B cell (primary cell): ENCODE results near the gene CLASP1. TPM values are rescaled to one million over a fixed set of nuclear protein-coding genes. Genes with fewer than 3 reads are reported as not detected.

ENCODE experiments used
- ATAC-seq: fragments of 200-7000 bp; cut with Tn5 transposase; one replicate; pipeline ENCODE4 v1.10.0; 2021; ENCODE audit warnings: low read depth, mild to moderate bottlenecking, moderate number of reproducible peaks, moderate library complexity
- CTCF ChIA-PET: fragments of 350-600 bp; sonication (Branson Sonifier 250); formaldehyde crosslinking; loops from one replicate; lab custom pipeline; 2021; ENCODE audit warnings: antibody characterized with exemption, inconsistent platforms; lab: Charles Lee
- POLR2A ChIA-PET: fragments of 350-600 bp; sonication (Branson Sonifier 250); formaldehyde crosslinking; loops from one replicate; lab custom pipeline; 2021; ENCODE audit warnings: antibody characterized with exemption; lab: Charles Lee
- DNase-seq: peaks from one replicate; pipeline ENCODE4 v3.0.0; 2013
- H2AFZ ChIP-seq: 2 replicates; pipeline ENCODE4 v1.6.1; 2012; ENCODE audit warnings: mild to moderate bottlenecking, low read depth, low read length; ENCODE audit not compliant: insufficient read depth, poor library complexity, severe bottlenecking
- H3K27ac ChIP-seq, 2 donors: 1 replicate in 1 of 2; 2 replicates in 1 of 2; pipeline ENCODE4 v1.5.1; 2012 to 2013; ENCODE audit warnings: low read length in 2 of 2, mild to moderate bottlenecking in 2 of 2, moderate library complexity in 1 of 2
- H3K27me3 ChIP-seq, 4 experiments: fragments of 200-600 bp in 1 of 4; sonication (generic) in 1 of 4; replicated peaks in 1 of 4; 1 replicate in 2 of 4; 2 replicates in 2 of 4; pipeline versions ENCODE4 v1.6.1 to v1.7.0; 2013 to 2016; ENCODE audit warnings: low read length in 3 of 4, mild to moderate bottlenecking in 2 of 4, mixed read lengths in 1 of 4, moderate library complexity in 1 of 4; ENCODE audit not compliant: insufficient read depth in 4 of 4, control insufficient read depth in 3 of 4; ENCODE audit errors: control extremely low read depth in 1 of 4
- H3K36me3 ChIP-seq, 2 experiments: replicated peaks in 1 of 2; 1 replicate in 1 of 2; 2 replicates in 1 of 2; pipeline versions ENCODE4 v1.6.1 to v1.7.1; 2013; ENCODE audit warnings: low read length in 1 of 2; ENCODE audit not compliant: insufficient read depth in 2 of 2, control insufficient read depth in 1 of 2; ENCODE audit errors: control extremely low read depth in 1 of 2, extremely low read depth in 1 of 2
- H3K4me1 ChIP-seq, 2 donors: fragments of 200-600 bp in 1 of 2; sonication (generic) in 1 of 2; 1 replicate in 1 of 2; 2 replicates in 1 of 2; pipeline versions ENCODE4 v1.5.1 to v1.6.1; 2013 to 2017; ENCODE audit warnings: low read length in 2 of 2; ENCODE audit not compliant: control insufficient read depth in 2 of 2, insufficient read depth in 2 of 2
- H3K4me2 ChIP-seq: replicated peaks from 2 replicates; pipeline ENCODE3; 2012; ENCODE audit warnings: mild to moderate bottlenecking, low read depth, low read length; ENCODE audit not compliant: poor library complexity, severe bottlenecking
- H3K4me3 ChIP-seq, 5 experiments: fragments of 200-600 bp in 1 of 5; sonication (generic) in 1 of 5; 1 replicate in 3 of 5; 2 replicates in 2 of 5; pipeline versions ENCODE4 v1.5.1 to v1.7.0; 2011 to 2016; ENCODE audit warnings: low read length in 4 of 5, mild to moderate bottlenecking in 4 of 5, low read depth in 2 of 5, control low read depth in 1 of 5, moderate library complexity in 1 of 5; ENCODE audit not compliant: insufficient read depth in 1 of 5; ENCODE audit errors: control extremely low read depth in 1 of 5, extremely low read depth in 1 of 5
- H3K79me2 ChIP-seq: fragments of 200-600 bp; sonication (generic); one replicate; pipeline ENCODE4 v1.6.0; 2016; ENCODE audit warnings: low read length; ENCODE audit not compliant: control insufficient read depth, insufficient read depth
- H3K9ac ChIP-seq: fragments of 200-600 bp; sonication (generic); 2 replicates; pipeline ENCODE4 v1.6.1; 2017; ENCODE audit warnings: mild to moderate bottlenecking, low read length, moderate library complexity
- H3K9me3 ChIP-seq, 3 donors: one replicate each; pipeline versions ENCODE4 v1.6.1 to v1.7.1; 2013; ENCODE audit warnings: low read length in 2 of 3; ENCODE audit not compliant: control insufficient read depth in 2 of 3, insufficient read depth in 1 of 3; ENCODE audit errors: control extremely low read depth in 1 of 3
- H4K20me1 ChIP-seq: 2 replicates; pipeline ENCODE4 v1.6.0; 2012; ENCODE audit warnings: mild to moderate bottlenecking, low read length; ENCODE audit not compliant: insufficient read depth, control insufficient read depth, poor library complexity, severe bottlenecking
- H3K27ac Mint-ChIP-seq: one replicate; pipeline ENCODE4 v1.8.0; 2021; ENCODE audit warnings: mixed read lengths
- H3K27me3 Mint-ChIP-seq: one replicate; pipeline ENCODE4 v1.8.0; 2021; ENCODE audit warnings: mixed read lengths
- H3K4me1 Mint-ChIP-seq: one replicate; pipeline ENCODE4 v1.8.0; 2021; ENCODE audit warnings: mixed read lengths
- H3K4me3 Mint-ChIP-seq: one replicate; pipeline ENCODE4 v1.8.0; 2021; ENCODE audit warnings: mixed read lengths
- H3K9me3 Mint-ChIP-seq: one replicate; pipeline ENCODE4 v1.8.0; 2022; ENCODE audit warnings: mixed read lengths; ENCODE audit not compliant: insufficient read depth
- CTCF ChIP-seq: fragments of 200-600 bp; IDR thresholded peaks from one replicate; pipeline ENCODE4 v1.8.0; 2022; ENCODE audit warnings: antibody characterized with exemption, mild to moderate bottlenecking
- EZH2 ChIP-seq: IDR thresholded peaks from 2 replicates; pipeline ENCODE4 v1.6.1; 2012; ENCODE audit warnings: borderline replicate concordance, low read depth, mild to moderate bottlenecking, moderate library complexity, low read length; ENCODE audit not compliant: insufficient read depth, poor library complexity, severe bottlenecking
- WGBS: methylation state at CpG from one replicate; pipeline ENCODE4 v1.1.5; 2013; ENCODE audit warnings: missing lambda C conversion rate; ENCODE audit not compliant: insufficient coverage; 5-methylcytosine and 5-hydroxymethylcytosine counted together
- intact Hi-C: fragments of 100-400 bp; cut with micrococcal nuclease; formaldehyde crosslinking; loops from one replicate; pipeline ENCODE4 v1.10.0; 2022
- polyA plus RNA-seq: library from polyadenylated mRNA; depleted of rRNA; stranded (reverse); fragments of >200 nt; gene quantifications from 2 replicates; pipeline ENCODE4 v1.2.3, GENCODE V29; 2012
- total RNA-seq, 2 donors: library from RNA; stranded (reverse); fragments of 120-200 nt in 1 of 2; gene quantifications; 1 replicate in 1 of 2; 2 replicates in 1 of 2; pipeline versions ENCODE4 v1.2.3 to v1.2.4, GENCODE V29; 2013 to 2022

The CLASP1 gene
- total and polyA plus RNA-seq, 2 donors (not counting 1 experiment from before 2014, with no cell fraction given) = 8.7 to 88.0 TPM

- H3K4me1 ChIP-seq = no peaks in the 10 kb centered on the region
- H3K36me3 ChIP-seq = peaks cover 0 to 3% of the 10 kb centered on the region in 2 experiments
- no peak overlapping the region for H3K4me3 ChIP-seq
- WGBS = 92% methylated on average over 2 of the region's 4 CpGs
- Mint-ChIP-seq H3K27ac (no peak overlapping the region), H3K27me3 (no peaks in the 10 kb centered on the region), H3K9me3 (no peaks in the 10 kb centered on the region), H3K4me3 (no peak overlapping the region), H3K4me1 (peaks cover 8% of the 10 kb centered on the region)
- POLR2A ChIA-PET = no interaction called here
- no peak overlapping the region for H3K4me2 ChIP-seq
- H3K27me3 ChIP-seq = no peaks in the 10 kb centered on the region
- CTCF ChIA-PET = no interaction called here
- no peak for ATAC-seq
- no peak overlapping the region for H3K9ac ChIP-seq
- no peaks in the 10 kb centered on the region for H3K9me3 ChIP-seq
- peaks cover 54% of the 10 kb centered on the region for H4K20me1 ChIP-seq
- intact Hi-C loops = no loop called here
- TF ChIP-seq EZH2 = no peak
- TF ChIP-seq CTCF = no peak
- H3K27ac ChIP-seq = no peak overlapping the region
- no peak overlapping the region for H2AFZ ChIP-seq
- no peak for DNase-seq
- peaks cover 92% of the 10 kb centered on the region for H3K79me2 ChIP-seq
Observed at GRCh38 chr2:121584741-121585140, 64.5 kb downstream of the CLASP1 start.

- no peak overlapping the region for H3K27ac Mint-ChIP-seq
- Histone ChIP-seq H3K4me1 (no peaks in the 10 kb centered on the region), H3K9me3 (no peaks in the 10 kb centered on the region), H4K20me1 (peaks cover 49% of the 10 kb centered on the region), H3K27ac (no peak overlapping the region), H3K9ac (no peak overlapping the region), H3K4me3 (no peak overlapping the region), H3K27me3 (no peaks in the 10 kb centered on the region), H3K79me2 (peaks cover 91% of the 10 kb centered on the region), H2AFZ (no peak overlapping the region), H3K36me3 (peaks cover 0 to 3% of the 10 kb centered on the region in 2 experiments), H3K4me2 (no peak overlapping the region)
- H3K4me3 Mint-ChIP-seq = no peak overlapping the region
- DNase-seq (no peak), ATAC-seq (no peak)
- ChIA-PET POLR2A (no interaction called here), CTCF (interaction anchor here (1.2 kb wide), 1 partner anchor 13 kb away, joined by 3 read pairs; no protein-coding TSS in a partner anchor)
- intact Hi-C loops = no loop called here
- H3K27me3 Mint-ChIP-seq = no peaks in the 10 kb centered on the region
- WGBS = 90% methylated on average over 3 of the region's 3 CpGs
- TF ChIP-seq CTCF (no peak), EZH2 (no peak)
- no peaks in the 10 kb centered on the region for H3K9me3 Mint-ChIP-seq
- H3K4me1 Mint-ChIP-seq = peaks cover 15% of the 10 kb centered on the region
Observed at GRCh38 chr2:121583555-121583954, 65.7 kb downstream of the CLASP1 start.
